ENCODE measurements around the gene HSPA12B.

GRCh38 chr20:3757268-3757667 lies 24.8 kb downstream of the HSPA12B start:
- TF ChIP-seq POLR2A (IDR thresholded peaks at IDR 0.05) (no peak), POLR2AphosphoS5 (IDR thresholded peaks at IDR 0.05) (no peak)

All from prostate gland (tissue), 1 donor.